Measurements from ENCODE around the gene DISP3. TPM values are rescaled to one million over a fixed set of nuclear protein-coding genes. Genes with fewer than 3 reads are reported as not detected.

Gene DISP3
- total RNA-seq, 1 experiment from 2014 or later = 2.3 TPM

DNA sequence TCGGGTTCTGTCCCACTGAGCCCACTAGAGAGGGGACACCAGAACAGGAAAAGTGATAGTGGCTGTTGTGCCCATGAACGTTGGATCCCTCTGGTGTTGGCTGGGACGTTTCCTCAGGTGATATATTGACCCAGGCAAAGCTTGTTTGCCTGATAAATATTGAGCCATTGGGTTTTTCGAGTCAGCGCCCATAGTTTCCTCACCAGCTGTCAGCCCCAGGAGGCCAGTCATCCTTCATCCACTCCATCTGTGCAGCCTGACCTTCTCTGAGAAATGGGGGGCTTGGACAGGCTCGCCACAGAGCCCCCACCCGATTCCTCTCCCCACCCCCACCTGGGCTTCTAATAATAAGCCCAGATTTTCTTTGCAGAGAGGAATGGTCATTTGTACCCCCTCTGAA, 13.3 kb downstream of the DISP3 start:
- ATAC-seq = no peak

More for the DNA sequence above, 13.3 kb downstream of the DISP3 start:
- no peak overlapping the region for H3K4me3 ChIP-seq (replicated peaks in 1 of 2; ENCODE audit: low read depth in 1 of 2, low read length in 2 of 2)
- RAD21 ChIA-PET (ENCODE audit: low non-redundant PET in 1 of 2, low total read pairs in 2 of 2, uncharacterized antibody in 2 of 2, unreplicated experiment in 2 of 2) = no interaction called here
- no peak overlapping the region for H3K27ac ChIP-seq (ENCODE audit: low read depth, low read length)
- no peak overlapping the region for H3K9ac ChIP-seq (ENCODE audit: low read length)
- no peaks in the 10 kb centered on the region for H4K20me1 ChIP-seq (ENCODE audit: insufficient read depth)
- CTCF ChIA-PET = no interaction called here
- no peaks in the 10 kb centered on the region for H3K36me3 ChIP-seq (ENCODE audit: control insufficient read depth in 1 of 2, insufficient read depth in 2 of 2, low read length in 2 of 2)
- H3K79me2 ChIP-seq (ENCODE audit: insufficient read depth, low read length) = no peaks in the 10 kb centered on the region
- no peaks in the 10 kb centered on the region for H3K9me3 ChIP-seq (ENCODE audit: control insufficient read depth in 1 of 2, insufficient read depth in 1 of 2, low read depth in 1 of 2, low read length in 2 of 2)
- H3K4me2 ChIP-seq (ENCODE audit: low read length) = no peak overlapping the region
- DNase-seq (ENCODE audit: low read depth, low spot score) = no peak
- H3K27me3 ChIP-seq (ENCODE audit: insufficient read depth, low read length) = peaks cover 24% of the 10 kb centered on the region
- no peaks in the 10 kb centered on the region for H3K4me1 ChIP-seq (ENCODE audit: control insufficient read depth in 1 of 2, insufficient read depth in 2 of 2, low read length in 2 of 2)
- BruUV-seq (replicated peaks) = no TSS peak
- POLR2A ChIA-PET = interaction anchor here (1.0 kb wide), 1 partner anchor 13 kb away, joined by 3 read pairs; the partner anchor contains the start of gene DISP3
- TF ChIP-seq RAD21 (IDR thresholded peaks at IDR 0.05; ENCODE audit: low read depth) = no peak
- no peak for TF ChIP-seq EZH2 (IDR thresholded peaks at IDR 0.05)
- TF ChIP-seq, protein P1, sequence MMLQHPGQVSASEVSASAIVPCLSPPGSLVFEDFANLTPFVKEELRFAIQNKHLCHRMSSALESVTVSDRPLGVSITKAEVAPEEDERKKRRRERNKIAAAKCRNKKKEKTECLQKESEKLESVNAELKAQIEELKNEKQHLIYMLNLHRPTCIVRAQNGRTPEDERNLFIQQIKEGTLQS (IDR thresholded peaks at IDR 0.05) = no peak
- no peak for TF ChIP-seq YY1 (IDR thresholded peaks at IDR 0.05; ENCODE audit: extremely low read depth, insufficient replicate concordance, low read depth, low read length)
- TF ChIP-seq ZNF274 (IDR thresholded peaks at IDR 0.05; ENCODE audit: low read depth, low read length) = no peak
- no peak for TF ChIP-seq POLR2A (IDR thresholded peaks at IDR 0.05; ENCODE audit: borderline replicate concordance, extremely low read depth, insufficient read depth, insufficient read length)
- no peak for TF ChIP-seq FOSL1 (IDR thresholded peaks at IDR 0.05; ENCODE audit: low read depth)
- no peak for TF ChIP-seq EGR1 (IDR thresholded peaks at IDR 0.05; ENCODE audit: low read depth)
- TF ChIP-seq, protein P2, sequence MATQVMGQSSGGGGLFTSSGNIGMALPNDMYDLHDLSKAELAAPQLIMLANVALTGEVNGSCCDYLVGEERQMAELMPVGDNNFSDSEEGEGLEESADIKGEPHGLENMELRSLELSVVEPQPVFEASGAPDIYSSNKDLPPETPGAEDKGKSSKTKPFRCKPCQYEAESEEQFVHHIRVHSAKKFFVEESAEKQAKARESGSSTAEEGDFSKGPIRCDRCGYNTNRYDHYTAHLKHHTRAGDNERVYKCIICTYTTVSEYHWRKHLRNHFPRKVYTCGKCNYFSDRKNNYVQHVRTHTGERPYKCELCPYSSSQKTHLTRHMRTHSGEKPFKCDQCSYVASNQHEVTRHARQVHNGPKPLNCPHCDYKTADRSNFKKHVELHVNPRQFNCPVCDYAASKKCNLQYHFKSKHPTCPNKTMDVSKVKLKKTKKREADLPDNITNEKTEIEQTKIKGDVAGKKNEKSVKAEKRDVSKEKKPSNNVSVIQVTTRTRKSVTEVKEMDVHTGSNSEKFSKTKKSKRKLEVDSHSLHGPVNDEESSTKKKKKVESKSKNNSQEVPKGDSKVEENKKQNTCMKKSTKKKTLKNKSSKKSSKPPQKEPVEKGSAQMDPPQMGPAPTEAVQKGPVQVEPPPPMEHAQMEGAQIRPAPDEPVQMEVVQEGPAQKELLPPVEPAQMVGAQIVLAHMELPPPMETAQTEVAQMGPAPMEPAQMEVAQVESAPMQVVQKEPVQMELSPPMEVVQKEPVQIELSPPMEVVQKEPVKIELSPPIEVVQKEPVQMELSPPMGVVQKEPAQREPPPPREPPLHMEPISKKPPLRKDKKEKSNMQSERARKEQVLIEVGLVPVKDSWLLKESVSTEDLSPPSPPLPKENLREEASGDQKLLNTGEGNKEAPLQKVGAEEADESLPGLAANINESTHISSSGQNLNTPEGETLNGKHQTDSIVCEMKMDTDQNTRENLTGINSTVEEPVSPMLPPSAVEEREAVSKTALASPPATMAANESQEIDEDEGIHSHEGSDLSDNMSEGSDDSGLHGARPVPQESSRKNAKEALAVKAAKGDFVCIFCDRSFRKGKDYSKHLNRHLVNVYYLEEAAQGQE (IDR thresholded peaks at IDR 0.05; ENCODE audit: low read depth) = no peak
- TF ChIP-seq, protein P3, sequence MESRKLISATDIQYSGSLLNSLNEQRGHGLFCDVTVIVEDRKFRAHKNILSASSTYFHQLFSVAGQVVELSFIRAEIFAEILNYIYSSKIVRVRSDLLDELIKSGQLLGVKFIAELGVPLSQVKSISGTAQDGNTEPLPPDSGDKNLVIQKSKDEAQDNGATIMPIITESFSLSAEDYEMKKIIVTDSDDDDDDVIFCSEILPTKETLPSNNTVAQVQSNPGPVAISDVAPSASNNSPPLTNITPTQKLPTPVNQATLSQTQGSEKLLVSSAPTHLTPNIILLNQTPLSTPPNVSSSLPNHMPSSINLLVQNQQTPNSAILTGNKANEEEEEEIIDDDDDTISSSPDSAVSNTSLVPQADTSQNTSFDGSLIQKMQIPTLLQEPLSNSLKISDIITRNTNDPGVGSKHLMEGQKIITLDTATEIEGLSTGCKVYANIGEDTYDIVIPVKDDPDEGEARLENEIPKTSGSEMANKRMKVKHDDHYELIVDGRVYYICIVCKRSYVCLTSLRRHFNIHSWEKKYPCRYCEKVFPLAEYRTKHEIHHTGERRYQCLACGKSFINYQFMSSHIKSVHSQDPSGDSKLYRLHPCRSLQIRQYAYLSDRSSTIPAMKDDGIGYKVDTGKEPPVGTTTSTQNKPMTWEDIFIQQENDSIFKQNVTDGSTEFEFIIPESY (IDR thresholded peaks at IDR 0.05; ENCODE audit: extremely low read depth, insufficient replicate concordance, low read length) = no peak
- no peak for TF ChIP-seq ELF1 (IDR thresholded peaks at IDR 0.05; ENCODE audit: borderline replicate concordance, low read depth)
- no peak for TF ChIP-seq CEBPB (IDR thresholded peaks at IDR 0.05; ENCODE audit: low read depth)
- TF ChIP-seq JUND (IDR thresholded peaks at IDR 0.05) = no peak
- TF ChIP-seq TCF7L2 (IDR thresholded peaks at IDR 0.05; ENCODE audit: borderline replicate concordance, extremely low read depth, insufficient read depth, insufficient read length) = no peak
- no peak for TF ChIP-seq EZH2phosphoT487 (IDR thresholded peaks at IDR 0.05; ENCODE audit: borderline replicate concordance)
- TF ChIP-seq SRF (IDR thresholded peaks at IDR 0.05; ENCODE audit: low read depth) = no peak
- no peak for TF ChIP-seq POLR2AphosphoS5 (IDR thresholded peaks at IDR 0.05; ENCODE audit: low read depth, low read length)
- no peak for TF ChIP-seq CBX3 (IDR thresholded peaks at IDR 0.05; ENCODE audit: low read depth)
- no peak for TF ChIP-seq ZFX (IDR thresholded peaks at IDR 0.05)
- no peak for TF ChIP-seq SIN3A (IDR thresholded peaks at IDR 0.05; ENCODE audit: low read depth)
- H2AFZ ChIP-seq (ENCODE audit: low read depth, low read length, poor library complexity, severe bottlenecking) = no peak overlapping the region
- intact Hi-C loops (cut with micrococcal nuclease) = no loop called here
- no peaks in the 10 kb centered on the region for H3K9me2 ChIP-seq (ENCODE audit: insufficient read depth)

All from HCT116 (cell line).